Astrocyte (in vitro differentiated cells and primary cell): ENCODE results near the gene UBA3. TPM values are rescaled to one million over a fixed set of nuclear protein-coding genes. Genes with fewer than 3 reads are reported as not detected.

Experiments
- DNase-seq: peaks from one replicate; pipeline ENCODE4 v3.0.0-alpha.2; 2010; ENCODE audit warnings: low read depth
- FAIRE-seq: peaks from 2 replicates; lab custom pipeline; 2011; peaks lifted over from hg19 to GRCh38; lab: Jason Lieb, UNC
- H2AFZ ChIP-seq: 2 replicates; pipeline ENCODE4 v1.6.0; 2012; ENCODE audit warnings: low read depth, low read length, inconsistent platforms
- H3K27ac ChIP-seq: 2 replicates; pipeline ENCODE4 v1.5.1; 2011; ENCODE audit warnings: low read depth, low read length, inconsistent platforms
- H3K27me3 ChIP-seq: 2 replicates; pipeline ENCODE4 v1.6.0; 2011; ENCODE audit warnings: low read length, inconsistent platforms; ENCODE audit not compliant: insufficient read depth
- H3K36me3 ChIP-seq: 2 replicates; pipeline ENCODE4 v1.5.1; 2011; ENCODE audit warnings: low read length, inconsistent platforms; ENCODE audit not compliant: insufficient read depth
- H3K4me1 ChIP-seq: 2 replicates; pipeline ENCODE4 v1.5.1; 2011; ENCODE audit warnings: low read length, inconsistent platforms; ENCODE audit not compliant: insufficient read depth
- H3K4me2 ChIP-seq: 2 replicates; pipeline ENCODE4 v1.6.0; 2012; ENCODE audit warnings: low read length, inconsistent platforms
- H3K4me3 ChIP-seq: 2 replicates; pipeline ENCODE4 v1.5.1; 2011; ENCODE audit warnings: low read depth, mild to moderate bottlenecking, low read length, inconsistent platforms; ENCODE audit not compliant: insufficient read depth
- H3K79me2 ChIP-seq: 2 replicates; pipeline ENCODE4 v1.6.0; 2012; ENCODE audit warnings: mild to moderate bottlenecking, low read length, inconsistent platforms; ENCODE audit not compliant: insufficient read depth
- H3K9ac ChIP-seq: 2 replicates; pipeline ENCODE4 v1.6.0; 2012; ENCODE audit warnings: mild to moderate bottlenecking, low read length, inconsistent platforms
- H3K9me3 ChIP-seq: 2 replicates; pipeline ENCODE4 v1.5.1; 2012; ENCODE audit warnings: low read depth, mild to moderate bottlenecking, low read length, inconsistent platforms; ENCODE audit not compliant: insufficient read depth
- H4K20me1 ChIP-seq: 2 replicates; pipeline ENCODE4 v1.6.0; 2012; ENCODE audit warnings: low read length, inconsistent platforms; ENCODE audit not compliant: insufficient read depth
- H3K27ac Mint-ChIP-seq: one replicate; pipeline ENCODE4 v1.8.0; 2021; ENCODE audit warnings: mild to moderate bottlenecking, mixed read lengths; ENCODE audit not compliant: unreplicated experiment
- H3K27me3 Mint-ChIP-seq: one replicate; pipeline ENCODE4 v1.8.0; 2021; ENCODE audit warnings: low read depth, mixed read lengths; ENCODE audit not compliant: unreplicated experiment
- H3K36me3 Mint-ChIP-seq: one replicate; pipeline ENCODE4 v1.8.0; 2021; ENCODE audit warnings: low read depth, mixed read lengths; ENCODE audit not compliant: unreplicated experiment
- H3K4me1 Mint-ChIP-seq: one replicate; pipeline ENCODE4 v1.8.0; 2021; ENCODE audit warnings: low read depth, mixed read lengths; ENCODE audit not compliant: unreplicated experiment
- H3K4me3 Mint-ChIP-seq: one replicate; pipeline ENCODE4 v1.8.0; 2021; ENCODE audit warnings: mild to moderate bottlenecking, moderate library complexity, mixed read lengths; ENCODE audit not compliant: unreplicated experiment
- H3K9me3 Mint-ChIP-seq: one replicate; pipeline ENCODE4 v1.8.0; 2021; ENCODE audit warnings: mild to moderate bottlenecking, mixed read lengths; ENCODE audit not compliant: unreplicated experiment
- CTCF ChIP-seq: IDR thresholded peaks from 2 replicates; pipeline ENCODE4 v1.5.1; 2011; ENCODE audit warnings: low read depth, mild to moderate bottlenecking, inconsistent platforms, low read length, moderate library complexity; ENCODE audit not compliant: insufficient read depth
- EZH2 ChIP-seq: IDR thresholded peaks from 2 replicates; pipeline ENCODE4 v1.6.1; 2012; ENCODE audit warnings: mild to moderate bottlenecking, low read length, inconsistent platforms; ENCODE audit not compliant: insufficient read depth
- total RNA-seq: library from RNA; stranded (reverse); gene quantifications from 2 replicates; pipeline ENCODE4 v1.2.1, GENCODE V29; 2021

Gene UBA3
- total RNA-seq, 1 donor from 2014 or later, result 79.2 TPM

- Histone ChIP-seq H4K20me1 (peaks cover 5% of the 10 kb centered on the region), H3K9ac (no peak overlapping the region)
- FAIRE-seq, result no peak
Measured at GRCh38 chr3:69107841-69108240, 27.7 kb upstream of the UBA3 start.

GRCh38 chr3:69105320-69105719, 25.2 kb upstream of the UBA3 start:
- FAIRE-seq (no peak), DNase-seq (no peak)

More at GRCh38 chr3:69107841-69108240, 27.7 kb upstream of the UBA3 start:
- no peak overlapping the region for H3K4me3 Mint-ChIP-seq
- no peak overlapping the region for H3K4me2 ChIP-seq
- H3K27me3 Mint-ChIP-seq, result no peaks in the 10 kb centered on the region
- H3K79me2 ChIP-seq, result no peaks in the 10 kb centered on the region
- H3K4me3 ChIP-seq, result no peak overlapping the region
- H3K27me3 ChIP-seq, result no peaks in the 10 kb centered on the region
- H3K36me3 Mint-ChIP-seq, result peaks cover 6% of the 10 kb centered on the region
- H3K4me1 Mint-ChIP-seq, result peaks cover 2% of the 10 kb centered on the region
- H3K9me3 ChIP-seq, result no peaks in the 10 kb centered on the region
- H3K4me1 ChIP-seq, result no peaks in the 10 kb centered on the region
- H3K27ac Mint-ChIP-seq, result no peak overlapping the region
- no peak for TF ChIP-seq CTCF
- no peak for TF ChIP-seq EZH2
- H3K27ac ChIP-seq, result no peak overlapping the region
- no peak overlapping the region for H2AFZ ChIP-seq
- no peak for DNase-seq
- H3K36me3 ChIP-seq, result peaks cover 29% of the 10 kb centered on the region
- no peaks in the 10 kb centered on the region for H3K9me3 Mint-ChIP-seq

More at GRCh38 chr3:69105320-69105719, 25.2 kb upstream of the UBA3 start:
- no peaks in the 10 kb centered on the region for H3K27me3 ChIP-seq
- no peak overlapping the region for H3K9ac ChIP-seq
- H3K4me3 Mint-ChIP-seq, result no peak overlapping the region
- H3K79me2 ChIP-seq, result peaks cover 11% of the 10 kb centered on the region
- no peaks in the 10 kb centered on the region for H3K9me3 Mint-ChIP-seq
- no peak for TF ChIP-seq CTCF
- TF ChIP-seq EZH2, result no peak
- H3K4me1 Mint-ChIP-seq, result peaks cover 10% of the 10 kb centered on the region
- H2AFZ ChIP-seq, result no peak overlapping the region
- no peaks in the 10 kb centered on the region for H3K4me1 ChIP-seq
- H3K27me3 Mint-ChIP-seq, result no peaks in the 10 kb centered on the region
- H3K4me2 ChIP-seq, result no peak overlapping the region
- no peak overlapping the region for H3K4me3 ChIP-seq
- no peak overlapping the region for H3K27ac Mint-ChIP-seq
- peaks cover 14% of the 10 kb centered on the region for H3K36me3 Mint-ChIP-seq
- H3K27ac ChIP-seq, result no peak overlapping the region
- peaks cover 44% of the 10 kb centered on the region for H3K36me3 ChIP-seq
- H4K20me1 ChIP-seq, result peaks cover 16% of the 10 kb centered on the region
- H3K9me3 ChIP-seq, result no peaks in the 10 kb centered on the region
